Measurements from ENCODE around the gene TP53I13.

The TP53I13 gene

DNA sequence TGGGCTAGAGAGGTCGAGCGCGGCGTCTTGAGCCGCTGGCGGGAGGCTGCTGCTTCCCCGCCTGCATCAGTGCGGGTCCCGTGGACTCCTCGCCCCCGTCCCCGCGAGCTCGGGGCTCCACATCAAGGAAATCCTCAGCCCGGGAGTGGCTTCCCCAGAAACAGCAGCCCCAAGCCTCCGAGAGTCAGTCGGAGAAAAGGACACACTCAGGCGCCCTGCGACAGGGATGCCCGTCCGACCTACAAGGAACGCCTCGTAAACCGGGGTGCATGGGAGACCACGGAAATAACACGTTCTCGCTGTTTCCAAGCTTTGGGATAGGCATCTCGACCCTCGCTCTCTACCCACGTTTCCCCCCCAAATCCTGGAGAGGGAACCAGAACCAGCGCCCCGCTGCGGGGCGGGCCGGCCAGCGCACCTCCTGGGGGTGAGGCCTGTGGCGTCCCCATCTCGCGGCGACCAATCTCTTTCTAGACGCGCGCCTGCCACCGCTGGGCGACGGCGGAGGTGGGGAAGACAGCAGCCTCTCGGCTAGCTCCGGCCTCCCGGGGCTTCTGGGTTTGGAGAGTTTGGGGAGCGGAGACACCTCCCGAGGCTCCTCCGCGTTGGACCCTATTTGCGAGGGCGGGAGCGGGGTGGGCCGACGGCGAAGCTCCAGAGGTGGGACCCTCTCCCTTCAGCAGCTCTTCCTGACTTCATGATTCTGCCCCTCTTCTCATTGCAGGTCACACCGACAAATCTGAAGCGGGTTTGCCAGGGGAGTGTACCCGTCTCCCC, 759 bp upstream of the TP53I13 start:
- DNase-seq = peak; percentile 80

DNA sequence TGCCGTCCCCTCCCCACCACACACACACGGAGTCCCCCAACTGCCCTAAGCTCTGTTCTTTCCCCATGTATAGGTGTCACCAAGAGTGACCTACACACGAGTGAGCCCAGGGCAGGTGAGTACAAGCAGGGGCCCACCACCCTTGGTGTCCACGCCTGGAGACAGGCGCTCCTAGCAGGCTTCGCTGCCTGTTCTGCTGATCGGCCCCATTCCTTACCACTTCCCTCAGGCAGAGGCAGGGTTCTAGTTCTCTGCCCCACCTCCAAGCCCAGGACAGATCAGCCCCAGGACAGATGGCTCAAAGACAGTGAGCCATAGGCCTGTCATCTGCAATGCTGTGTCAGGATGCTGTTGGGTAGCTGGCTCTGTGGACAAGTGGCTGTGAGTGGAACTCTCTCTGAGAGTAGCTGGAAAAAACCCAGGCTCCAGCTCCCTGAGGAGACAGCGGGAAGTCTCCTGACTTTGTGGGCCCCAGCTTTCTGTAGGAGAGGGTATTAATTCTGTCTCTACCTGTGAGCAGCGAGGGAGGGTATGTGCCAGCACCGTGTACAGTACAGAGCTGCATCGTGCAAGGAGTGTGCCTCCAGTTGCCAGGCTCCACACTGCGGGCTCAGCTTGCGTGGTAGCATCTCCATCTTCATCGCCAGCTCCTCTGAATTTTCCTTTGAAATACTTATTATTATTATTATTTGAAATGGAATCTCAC, 897 bp downstream of the TP53I13 start:
- peak; percentile 87 for DNase-seq

DNA sequence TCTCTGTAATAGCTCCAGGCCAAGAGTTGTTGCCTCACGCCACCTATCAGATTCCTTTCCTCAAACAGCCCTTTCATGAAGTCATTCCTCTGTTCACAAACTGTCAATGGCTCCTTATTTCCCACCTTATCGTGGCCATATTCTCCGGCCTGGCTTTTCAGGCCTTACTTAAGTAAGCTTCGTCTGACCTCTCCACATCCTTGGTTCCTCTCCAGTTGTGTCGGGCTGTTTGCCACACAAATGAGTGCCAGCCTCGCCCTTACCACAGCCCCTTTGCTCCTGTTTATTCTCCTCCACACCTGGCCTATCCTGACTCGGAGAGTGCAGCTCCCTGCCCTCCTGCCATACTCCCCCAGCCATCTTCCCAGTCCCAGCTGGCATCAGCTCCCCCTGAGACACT, 2.0 kb downstream of the TP53I13 start:
- no peak for DNase-seq

DNA sequence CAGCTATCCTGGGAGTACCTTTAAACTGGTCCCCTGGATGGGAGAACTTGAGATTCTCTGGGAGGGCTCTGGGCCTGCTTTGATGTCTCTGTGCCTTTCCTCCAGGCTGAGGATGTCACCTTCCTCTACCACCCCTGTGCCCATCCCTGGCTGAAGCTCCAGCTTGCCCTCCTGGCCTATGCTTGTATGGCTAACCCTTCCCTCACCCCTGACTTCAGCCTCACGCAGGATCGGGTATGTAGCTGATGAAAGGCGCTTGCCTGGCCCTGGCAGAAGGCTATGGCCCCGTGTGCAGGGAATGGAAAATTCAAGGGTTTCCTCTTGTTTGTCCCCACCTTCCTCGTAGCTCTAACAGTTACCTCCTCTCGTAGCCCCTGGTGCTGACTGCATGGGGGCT, 3.0 kb downstream of the TP53I13 start:
- no peak for DNase-seq

DNA sequence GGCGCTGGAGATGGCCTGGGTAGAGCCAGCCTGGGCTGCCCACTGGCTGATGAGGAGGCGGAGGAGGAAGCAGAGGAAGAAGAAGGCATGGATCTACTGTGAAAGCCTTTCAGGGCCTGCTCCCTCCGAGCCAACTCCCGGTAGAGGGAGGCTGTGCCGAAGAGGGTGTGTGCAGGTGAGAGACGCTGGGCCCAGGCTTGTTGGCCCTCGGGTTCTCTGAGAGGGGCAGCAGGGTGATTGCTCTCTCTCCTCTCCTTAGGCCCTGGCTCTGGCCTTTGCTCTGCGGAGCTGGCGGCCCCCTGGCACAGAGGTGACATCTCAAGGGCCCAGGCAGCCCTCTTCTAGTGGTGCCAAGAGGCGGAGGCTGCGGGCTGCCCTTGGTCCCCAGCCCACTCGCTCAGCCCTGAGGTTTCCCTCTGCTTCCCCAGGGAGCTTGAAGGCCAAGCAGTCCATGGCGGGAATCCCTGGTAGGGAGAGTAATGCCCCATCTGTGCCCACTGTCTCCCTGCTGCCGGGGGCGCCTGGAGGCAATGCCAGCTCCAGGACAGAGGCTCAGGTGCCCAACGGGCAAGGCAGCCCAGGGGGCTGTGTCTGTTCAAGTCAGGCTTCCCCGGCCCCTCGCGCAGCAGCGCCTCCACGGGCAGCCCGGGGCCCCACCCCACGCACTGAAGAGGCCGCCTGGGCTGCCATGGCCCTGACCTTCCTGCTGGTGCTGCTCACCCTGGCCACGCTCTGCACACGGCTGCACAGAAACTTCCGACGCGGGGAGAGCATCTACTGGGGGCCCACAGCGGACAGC, 3.6 kb downstream of the TP53I13 start:
- no peak for DNase-seq

DNA sequence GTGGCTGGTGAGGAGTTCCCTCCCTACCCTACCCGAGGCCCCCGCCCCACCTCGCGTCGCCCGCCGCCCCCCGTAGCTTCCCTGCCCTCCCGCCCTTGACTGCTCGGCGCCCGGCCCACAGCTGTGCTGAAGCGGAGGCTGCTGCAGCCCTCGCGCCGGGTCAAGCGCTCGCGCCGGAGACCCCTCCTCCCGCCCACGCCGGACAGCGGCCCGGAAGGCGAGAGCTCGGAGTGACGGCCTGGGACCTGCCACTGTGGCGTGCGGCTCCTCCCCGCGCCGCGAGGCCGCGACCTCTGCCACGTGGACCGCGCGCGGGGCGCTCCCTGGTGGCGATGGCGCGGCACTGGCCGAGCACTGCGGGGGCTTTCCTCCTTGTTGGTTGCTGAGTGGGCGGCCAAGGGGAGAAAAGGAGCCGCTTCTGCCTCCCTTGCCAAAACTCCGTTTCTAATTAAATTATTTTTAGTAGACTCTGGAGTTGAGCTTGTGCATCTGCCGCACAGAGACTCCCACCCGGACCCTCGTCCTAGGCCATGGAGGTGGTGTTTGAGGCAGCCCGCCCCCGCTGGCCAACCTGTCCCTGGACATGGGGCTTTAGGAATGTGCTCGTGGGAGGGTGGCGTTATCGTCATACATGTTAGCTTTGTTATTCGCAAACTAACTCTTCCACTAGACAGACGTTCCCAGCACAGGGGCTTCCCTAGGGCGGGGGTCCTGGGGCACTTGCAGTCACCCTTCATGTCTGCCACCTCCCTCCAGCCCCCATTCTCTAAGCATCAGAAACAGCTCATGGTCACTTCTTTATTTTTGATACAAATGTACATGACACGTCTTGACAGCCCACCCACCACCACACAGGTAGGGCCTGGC, 4.4 kb downstream of the TP53I13 start:
- peak; percentile 61 for DNase-seq

DNA sequence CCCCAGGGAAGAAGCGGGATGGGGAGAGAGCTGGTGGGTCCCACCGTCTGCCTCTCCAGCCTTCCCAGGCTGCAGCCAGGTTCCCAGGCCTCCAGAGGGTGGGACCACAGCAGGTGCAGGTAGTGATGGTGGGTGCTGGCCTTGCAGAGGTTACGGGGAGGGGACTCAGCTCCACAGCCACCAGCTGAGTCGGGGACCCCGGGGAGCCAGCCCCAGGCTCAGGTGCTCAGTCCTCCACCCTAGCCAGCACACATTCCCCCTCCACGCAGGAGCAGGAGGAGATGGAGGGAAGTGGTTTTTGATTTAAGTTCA, 5.0 kb downstream of the TP53I13 start:
- DNase-seq = no peak

DNA sequence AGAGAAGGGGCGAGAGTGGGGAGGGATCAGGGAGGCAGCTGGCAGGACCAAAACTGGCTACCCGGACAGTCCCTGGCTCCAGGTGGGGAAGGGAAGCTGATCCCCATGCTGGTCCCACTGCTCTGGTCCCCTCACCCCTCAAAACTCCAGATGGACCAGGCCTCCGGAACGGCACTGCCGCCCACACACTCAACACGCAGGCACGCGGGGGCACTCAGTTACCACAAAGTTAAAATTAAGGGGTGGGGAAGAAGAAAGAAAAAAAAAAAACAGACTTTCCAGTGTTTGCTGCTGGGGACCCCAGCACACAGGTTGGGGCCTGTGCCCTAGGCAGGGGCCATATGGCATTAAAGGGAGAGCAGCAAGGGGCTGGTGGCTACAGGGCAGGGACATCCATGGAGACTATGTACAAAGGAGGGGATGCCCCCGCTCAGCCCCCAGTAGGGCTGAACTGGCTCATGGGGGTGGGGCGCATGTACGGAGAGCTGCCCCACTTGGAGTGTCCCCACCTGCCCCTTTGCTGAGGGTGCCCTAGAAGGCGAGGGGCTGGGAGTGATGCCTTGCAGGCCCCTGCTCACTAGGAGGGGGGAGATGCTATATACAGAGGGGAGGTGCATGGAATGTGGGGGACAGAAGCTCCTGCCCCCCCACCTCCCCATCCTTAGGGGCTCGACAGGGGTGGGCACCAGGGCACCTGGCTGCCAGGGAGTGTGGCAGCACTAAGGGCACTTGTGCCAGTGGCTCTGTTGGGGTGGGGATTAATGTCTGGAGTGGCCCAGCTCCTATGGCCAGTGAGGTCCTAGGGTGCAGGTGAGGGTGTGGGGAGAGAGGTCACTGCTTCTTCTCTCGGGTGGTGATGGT, 5.6 kb downstream of the TP53I13 start:
- DNase-seq = no peak

DNA sequence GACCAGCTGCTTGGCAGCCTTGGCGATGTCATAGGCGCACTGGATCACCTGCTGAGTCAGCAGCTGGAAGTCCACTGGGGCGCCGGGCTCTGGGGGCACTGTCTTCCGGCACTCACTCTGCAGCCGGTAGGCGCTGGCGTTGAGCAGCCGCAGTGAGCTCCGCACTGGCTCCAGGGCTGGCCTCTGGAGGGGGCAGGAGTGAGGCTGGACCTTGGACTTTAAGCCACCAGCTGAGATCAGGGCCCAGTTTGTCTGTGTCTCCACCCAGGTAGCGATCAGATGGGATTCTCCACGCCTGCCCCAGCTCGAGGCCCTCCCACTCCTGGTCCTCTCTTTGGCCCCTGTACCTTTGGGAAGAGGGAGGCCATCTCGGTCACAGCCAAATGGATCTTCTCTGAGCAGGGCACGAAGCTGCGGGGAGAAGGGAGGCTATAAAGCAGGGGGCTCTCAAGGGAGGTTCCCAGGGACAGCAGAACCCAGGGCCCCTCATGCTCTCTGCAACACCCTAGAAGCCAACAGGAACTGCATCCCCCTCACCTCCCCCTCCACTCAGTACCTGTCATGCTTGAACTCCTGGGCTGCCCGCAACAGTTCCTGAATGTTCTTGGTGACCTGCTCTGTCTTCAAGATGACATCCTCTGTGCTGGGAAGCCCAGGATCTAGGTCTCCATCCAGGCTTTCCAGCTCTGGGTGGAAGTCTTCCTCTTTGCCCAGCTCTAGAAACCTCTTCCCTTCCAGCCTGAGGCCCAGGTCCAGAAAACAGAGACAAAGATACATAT, 6.4 kb downstream of the TP53I13 start:
- DNase-seq = no peak

DNA sequence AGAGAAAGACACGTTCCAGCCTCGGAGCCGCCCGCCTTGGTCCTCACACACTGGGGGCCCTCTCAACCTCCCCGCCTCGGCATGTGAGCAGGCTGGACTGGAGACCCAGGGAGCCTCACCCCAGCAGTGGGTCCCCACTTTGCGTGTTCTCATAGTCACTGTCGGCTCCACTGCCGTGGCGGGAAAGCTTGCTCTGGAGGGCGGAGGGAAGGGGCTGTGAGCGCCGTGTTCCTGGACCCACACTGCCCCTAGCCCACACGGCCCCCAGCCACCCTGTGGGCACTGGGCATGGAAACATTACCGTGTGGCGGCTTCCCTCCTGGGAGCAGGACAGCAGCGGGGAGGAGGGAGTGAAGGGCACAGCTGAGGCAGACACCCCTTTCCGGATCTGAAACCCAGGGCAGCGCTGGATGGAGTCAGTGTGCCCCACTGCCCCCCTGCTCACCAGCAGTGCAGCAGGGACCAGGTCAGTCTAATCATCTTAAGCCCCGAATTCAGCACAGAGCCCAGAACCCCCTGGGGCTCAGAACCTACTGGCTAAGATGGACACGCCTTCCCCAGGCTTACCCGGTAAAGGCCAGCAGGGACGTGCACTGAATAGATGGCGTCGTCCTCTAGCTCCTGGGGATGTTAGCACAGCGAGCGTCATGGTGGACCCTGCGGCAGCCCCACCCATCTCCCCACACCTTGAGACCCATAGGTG, 7.2 kb downstream of the TP53I13 start:
- DNase-seq = no peak

DNA sequence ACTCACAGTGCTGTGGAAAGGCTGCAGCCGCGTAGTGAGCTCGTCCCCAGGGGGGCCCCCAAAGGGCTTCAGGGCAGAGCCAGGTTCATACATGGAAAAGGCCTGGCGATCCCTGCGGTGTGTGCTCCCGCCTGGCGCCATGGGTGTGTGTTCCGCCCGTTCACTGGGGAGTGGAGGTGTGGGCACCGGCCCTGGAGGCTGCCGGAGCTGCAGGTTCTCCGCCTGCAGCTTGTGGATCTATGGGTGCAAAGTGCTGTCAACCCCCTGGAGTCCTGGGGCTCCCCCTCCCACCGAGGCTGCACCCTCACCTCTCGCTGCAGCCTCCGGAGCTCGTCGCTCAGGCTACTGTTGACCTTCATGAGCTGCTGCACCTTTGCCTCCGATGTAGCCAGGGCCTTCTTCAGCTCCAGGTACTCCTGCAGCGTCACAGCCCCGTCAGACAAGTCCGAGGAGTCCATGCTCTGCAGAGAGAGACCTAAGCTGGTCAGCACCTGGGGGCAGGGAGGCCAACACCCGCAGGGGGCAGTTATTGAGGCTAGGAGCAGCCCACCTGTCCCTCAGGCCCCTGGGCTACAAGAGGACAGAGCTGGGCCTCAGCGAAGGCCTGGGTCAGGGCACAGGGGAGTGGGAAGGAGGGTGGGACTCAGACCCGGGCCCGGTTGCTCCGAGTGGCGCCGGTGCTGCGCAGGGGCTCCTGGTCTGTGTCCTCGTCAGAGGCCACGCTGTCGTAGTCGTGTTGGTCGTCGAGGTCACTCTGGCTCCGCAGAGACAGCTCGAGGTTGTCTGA, 7.9 kb downstream of the TP53I13 start:
- DNase-seq = no peak

DNA sequence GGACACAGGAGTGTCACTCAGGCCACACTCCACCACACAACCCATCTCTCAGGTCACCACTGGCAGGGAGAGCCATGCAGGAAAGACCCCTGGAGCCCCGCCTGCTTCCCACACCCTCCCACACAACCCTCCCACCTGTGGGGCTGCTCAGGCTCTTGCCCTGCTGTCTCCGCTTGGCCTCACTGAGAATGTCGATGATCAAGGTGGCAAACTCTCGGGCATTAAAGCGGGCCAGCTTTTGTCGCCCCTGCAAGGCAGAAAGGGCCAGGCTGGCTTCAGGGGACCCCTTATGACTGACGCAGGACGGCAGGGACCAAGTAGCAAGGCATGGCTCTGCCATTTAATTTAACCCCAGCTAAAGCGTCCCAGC, 8.5 kb downstream of the TP53I13 start:
- DNase-seq = no peak

DNA sequence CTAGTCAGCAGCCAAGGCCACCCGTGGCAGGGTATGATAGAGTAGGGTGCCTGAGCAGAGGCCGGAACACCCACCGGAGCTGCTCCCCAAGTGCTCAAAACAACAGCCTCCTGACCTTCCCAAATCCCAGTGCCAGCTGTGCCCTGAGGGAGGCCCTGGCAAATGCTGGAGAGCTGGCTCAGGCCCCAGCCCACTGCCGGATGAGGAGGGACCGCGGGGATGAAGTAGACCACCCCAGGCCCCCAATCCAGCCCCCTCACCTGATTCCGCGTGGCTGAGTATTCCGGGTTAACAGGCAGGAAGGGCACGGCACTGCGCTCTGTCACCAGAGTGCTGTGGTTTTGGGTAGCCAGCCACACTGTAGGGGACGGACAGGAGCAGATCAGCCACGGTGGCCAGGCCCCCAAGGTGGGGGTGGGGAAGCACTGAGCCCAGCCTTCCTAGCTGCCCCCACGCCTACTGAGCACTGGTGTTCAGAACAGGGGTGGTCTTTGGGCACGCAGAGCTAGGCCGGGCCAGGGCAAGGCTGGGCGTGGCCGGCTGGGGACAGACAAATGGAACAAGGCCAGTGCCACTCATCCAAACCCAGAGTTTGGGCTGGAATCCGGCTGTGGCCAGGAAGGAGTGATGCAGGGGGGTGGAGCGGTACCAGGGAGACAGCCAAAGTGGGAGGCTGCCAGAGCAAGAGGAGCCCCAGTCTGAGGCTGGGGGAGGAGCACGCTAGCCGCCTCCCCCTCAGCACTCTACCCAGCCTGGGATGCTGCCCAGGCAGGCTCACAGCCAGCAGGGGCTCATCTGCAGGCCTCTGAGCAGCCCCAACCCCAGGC, 9.1 kb downstream of the TP53I13 start:
- no peak for DNase-seq

DNA sequence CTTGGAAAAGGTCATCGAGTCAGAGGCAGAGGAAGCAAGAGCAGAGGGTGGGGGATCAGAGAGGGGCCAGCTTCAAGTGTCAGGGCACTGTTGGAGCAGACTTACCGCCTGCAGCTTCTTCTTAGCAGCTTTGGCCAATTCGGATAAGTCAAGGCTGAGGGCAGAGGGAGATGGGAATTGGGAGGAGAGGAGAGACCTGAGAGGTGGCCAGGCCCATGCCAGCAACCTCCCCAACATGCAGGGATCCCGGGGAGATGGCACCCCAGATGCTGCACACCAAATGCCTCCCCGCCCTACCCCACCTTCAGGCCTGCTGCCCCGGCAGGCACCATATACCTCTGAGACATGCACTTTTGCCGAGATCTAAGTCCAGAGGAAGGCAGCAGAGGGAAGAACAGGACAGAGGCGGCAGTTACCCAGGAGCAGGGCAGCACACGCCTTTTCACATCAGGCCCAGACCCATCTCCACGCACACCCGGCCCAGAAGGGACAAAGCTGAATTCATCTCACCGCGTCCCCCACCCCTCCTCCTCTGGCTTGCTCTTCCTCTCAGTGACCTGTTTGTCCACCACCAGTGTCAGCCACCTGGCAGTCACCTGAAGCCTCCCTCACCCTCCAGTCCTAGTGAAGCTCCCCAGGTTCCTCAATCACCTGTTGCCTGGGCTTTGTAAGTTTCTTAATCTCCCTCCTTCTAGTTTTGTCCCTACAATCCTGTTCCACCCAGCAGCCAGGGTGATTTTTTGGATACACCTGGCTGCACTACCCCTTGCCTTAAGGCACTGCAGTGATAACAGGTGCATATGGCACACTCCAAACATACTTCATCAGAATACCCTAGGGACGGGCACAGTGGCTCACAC, 10.4 kb downstream of the TP53I13 start:
- no peak for DNase-seq

DNA sequence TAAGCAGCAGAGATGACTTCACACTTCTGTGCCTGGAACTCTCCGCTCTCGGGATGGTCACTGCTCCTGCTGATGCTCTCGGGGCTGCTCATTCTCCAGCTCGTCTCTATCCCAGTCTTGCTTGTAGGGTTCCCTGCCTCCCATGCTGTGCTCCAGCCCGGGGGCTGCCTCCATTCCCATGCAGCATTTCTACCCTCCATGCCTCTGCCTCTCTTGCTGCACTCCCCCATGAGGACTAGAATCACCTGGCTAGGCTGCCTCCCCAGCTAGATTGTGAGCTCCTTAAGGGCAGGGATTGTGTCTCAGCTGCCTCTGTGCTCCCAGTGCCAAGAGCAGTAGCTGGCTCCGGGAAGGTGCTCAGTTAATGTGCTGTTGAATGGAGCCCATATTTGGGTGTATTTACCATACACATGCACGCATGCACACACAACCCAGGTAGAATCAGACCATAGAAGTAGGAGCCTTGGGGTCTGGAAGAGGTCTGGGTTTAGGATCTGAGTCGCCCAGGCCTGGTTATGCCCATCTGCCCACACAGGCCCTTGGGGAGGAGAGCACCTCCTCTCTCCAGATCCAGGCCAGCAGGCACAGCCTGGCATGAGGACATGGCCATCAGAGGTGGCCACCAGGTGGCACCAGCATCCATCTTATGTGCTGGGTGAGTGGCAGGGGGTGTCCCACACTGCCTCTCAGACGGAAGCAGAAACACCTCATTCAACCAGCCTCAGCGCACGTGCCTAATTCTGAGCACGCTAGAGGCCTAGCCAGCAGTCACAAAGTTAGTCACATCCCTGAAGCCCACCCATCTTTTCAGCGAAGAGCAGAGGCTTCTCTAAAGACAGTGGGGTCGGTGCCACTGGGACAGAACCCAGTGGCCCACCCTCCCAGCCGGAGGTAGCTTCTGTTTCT, 11.6 kb downstream of the TP53I13 start:
- peak; percentile 93 for DNase-seq

DNA sequence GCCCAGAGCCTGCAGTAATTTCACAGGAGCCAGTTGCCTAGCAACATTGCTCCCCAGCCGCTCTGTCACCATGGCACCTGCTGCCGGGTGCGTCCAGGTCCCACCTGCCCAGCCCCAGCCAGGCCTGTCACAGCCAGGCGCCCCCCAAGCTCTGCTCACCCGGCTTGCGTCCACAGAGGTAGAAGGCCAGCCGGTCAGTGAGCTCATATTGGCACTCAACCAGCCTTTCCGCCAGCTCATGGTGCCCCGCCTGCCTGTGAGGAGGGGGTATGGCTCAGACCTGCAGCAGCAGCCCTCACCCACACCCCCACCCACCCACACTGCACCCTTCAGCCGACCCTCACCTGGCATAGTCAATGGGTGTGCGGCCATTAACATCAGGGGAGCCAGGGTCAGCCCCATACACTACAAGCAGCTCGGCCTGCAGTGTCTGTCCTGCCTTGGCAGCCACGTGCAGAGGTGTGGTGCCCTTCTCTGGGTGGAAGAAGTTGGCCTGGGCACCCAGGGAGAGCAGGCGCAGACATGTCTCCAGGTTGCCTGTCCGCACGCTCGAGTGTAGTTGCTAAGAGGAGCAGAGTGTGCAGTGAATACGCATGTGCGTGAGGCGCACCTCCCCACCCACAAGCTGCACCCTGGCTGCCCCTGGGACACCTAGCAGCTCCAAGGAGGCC, 13.2 kb downstream of the TP53I13 start:
- no peak for DNase-seq
